ENCODE data around the gene BPI. TPM values are rescaled to one million over a fixed set of nuclear protein-coding genes. Genes with fewer than 3 reads are reported as not detected.

BPI gene
- total RNA-seq, 1 experiment from 2014 or later = not detected

GRCh38 chr20:38354227-38354626 is 50.3 kb downstream of the BPI start:
- no TSS peak for BruUV-seq (replicated peaks)
- TF ChIP-seq EGR1 (IDR thresholded peaks at IDR 0.05; ENCODE audit: low read depth) (no peak), EZH2 (IDR thresholded peaks at IDR 0.05) (no peak), EZH2phosphoT487 (IDR thresholded peaks at IDR 0.05; ENCODE audit: borderline replicate concordance) (no peak), POLR2A (IDR thresholded peaks at IDR 0.05; ENCODE audit: borderline replicate concordance, extremely low read depth, insufficient read depth, insufficient read length) (no peak), MAX (IDR thresholded peaks at IDR 0.05) (no peak), ZNF274 (IDR thresholded peaks at IDR 0.05; ENCODE audit: low read depth, low read length) (no peak), ATF3 (IDR thresholded peaks at IDR 0.05) (no peak), JUND (IDR thresholded peaks at IDR 0.05) (no peak), ELF1 (IDR thresholded peaks at IDR 0.05; ENCODE audit: borderline replicate concordance, low read depth) (no peak), TCF7L2 (IDR thresholded peaks at IDR 0.05; ENCODE audit: borderline replicate concordance, extremely low read depth, insufficient read depth, insufficient read length) (no peak), RAD21 (IDR thresholded peaks at IDR 0.05; ENCODE audit: low read depth) (no peak), SP1 (IDR thresholded peaks at IDR 0.05; ENCODE audit: low read depth) (no peak), YY1 (IDR thresholded peaks at IDR 0.05; ENCODE audit: extremely low read depth, insufficient replicate concordance, low read depth, low read length) (no peak), SIN3A (IDR thresholded peaks at IDR 0.05; ENCODE audit: low read depth) (no peak), POLR2AphosphoS5 (IDR thresholded peaks at IDR 0.05; ENCODE audit: low read depth, low read length) (no peak), ZFX (IDR thresholded peaks at IDR 0.05) (no peak), CBX3 (IDR thresholded peaks at IDR 0.05; ENCODE audit: low read depth) (no peak), CEBPB (IDR thresholded peaks at IDR 0.05; ENCODE audit: low read depth) (no peak), CTCF (IDR thresholded peaks at IDR 0.05 in 2 of 3, conservative IDR thresholded peaks at IDR 0.05 in 1 of 3; ENCODE audit: borderline replicate concordance in 1 of 3, insufficient read depth in 1 of 3, low read depth in 2 of 3, low read length in 2 of 3) (no peak)
- Histone ChIP-seq H3K79me2 (ENCODE audit: insufficient read depth, low read length) (no peaks in the 10 kb centered on the region), H3K4me2 (ENCODE audit: low read length) (no peak overlapping the region), H3K27ac (ENCODE audit: low read depth, low read length) (no peak overlapping the region), H3K4me1 (ENCODE audit: control insufficient read depth in 1 of 2, insufficient read depth in 2 of 2, low read length in 2 of 2) (no peaks in the 10 kb centered on the region), H3K9me2 (ENCODE audit: insufficient read depth) (no peaks in the 10 kb centered on the region), H3K9me3 (ENCODE audit: control insufficient read depth in 1 of 2, insufficient read depth in 1 of 2, low read depth in 1 of 2, low read length in 2 of 2) (no peaks in the 10 kb centered on the region), H3K36me3 (ENCODE audit: control insufficient read depth in 1 of 2, insufficient read depth in 2 of 2, low read length in 2 of 2) (no peaks in the 10 kb centered on the region), H3K9ac (ENCODE audit: low read length) (no peak overlapping the region), H3K4me3 (replicated peaks in 1 of 2; ENCODE audit: low read depth in 1 of 2, low read length in 2 of 2) (no peak overlapping the region), H4K20me1 (ENCODE audit: insufficient read depth) (no peaks in the 10 kb centered on the region), H2AFZ (ENCODE audit: low read depth, low read length, poor library complexity, severe bottlenecking) (no peak overlapping the region), H3K27me3 (ENCODE audit: insufficient read depth, low read length) (no peaks in the 10 kb centered on the region)
- ATAC-seq = no peak
- intact Hi-C loops (cut with micrococcal nuclease) = no loop called here
- POLR2A ChIA-PET = no interaction called here
- no peak for DNase-seq (ENCODE audit: low read depth, low spot score)
- CTCF ChIA-PET = interaction anchor here (1.1 kb wide), 1 partner anchor 16 kb away, joined by 4 read pairs; no protein-coding TSS in a partner anchor
- RAD21 ChIA-PET (ENCODE audit: low non-redundant PET in 1 of 2, low total read pairs in 2 of 2, uncharacterized antibody in 2 of 2, unreplicated experiment in 2 of 2) = no interaction called here
